Activated CD4-positive, alpha-beta memory T cell treated with anti-CD3 and anti-CD28 coated beads, Interleukin-2, amount 10 ng/mL, durations not matched to agents 7 days and 5 days (primary cell): ENCODE measurements around the gene BAX. TPM values are rescaled to one million over a fixed set of nuclear protein-coding genes. Genes with fewer than 3 reads are reported as not detected.

ENCODE experiments used
- CTCF ChIA-PET: fragments of 350-600 bp; sonication (Branson Sonifier 250); formaldehyde crosslinking; loops from one replicate; lab custom pipeline; 2021; ENCODE audit warnings: antibody characterized with exemption, inconsistent platforms; lab: Charles Lee
- POLR2A ChIA-PET: fragments of 350-600 bp; sonication (Branson Sonifier 250); formaldehyde crosslinking; loops from one replicate; lab custom pipeline; 2021; ENCODE audit warnings: antibody characterized with exemption; lab: Charles Lee
- DNase-seq: peaks from one replicate; pipeline ENCODE4 v3.0.0-alpha.2; 2020
- H3K27ac Mint-ChIP-seq: one replicate; pipeline ENCODE4 v1.8.0; 2021; ENCODE audit warnings: mild to moderate bottlenecking, mixed read lengths
- H3K27me3 Mint-ChIP-seq: one replicate; pipeline ENCODE4 v1.8.0; 2021; ENCODE audit warnings: mixed read lengths
- H3K36me3 Mint-ChIP-seq: one replicate; pipeline ENCODE4 v1.8.0; 2021; ENCODE audit warnings: low read depth, mixed read lengths
- H3K4me1 Mint-ChIP-seq: one replicate; pipeline ENCODE4 v1.8.0; 2021; ENCODE audit warnings: mixed read lengths
- H3K4me3 Mint-ChIP-seq: one replicate; pipeline ENCODE4 v1.8.0; 2021; ENCODE audit warnings: mild to moderate bottlenecking, mixed read lengths
- H3K9me3 Mint-ChIP-seq: one replicate; pipeline ENCODE4 v1.8.0; 2021; ENCODE audit warnings: mixed read lengths
- total RNA-seq, 2 experiments: library from RNA; stranded (reverse); gene quantifications; one replicate each; pipeline ENCODE4 v1.2.3, GENCODE V29; 2021

The BAX gene
- total RNA-seq, 2 experiments from 2014 or later: 255 to 258 TPM

DNA sequence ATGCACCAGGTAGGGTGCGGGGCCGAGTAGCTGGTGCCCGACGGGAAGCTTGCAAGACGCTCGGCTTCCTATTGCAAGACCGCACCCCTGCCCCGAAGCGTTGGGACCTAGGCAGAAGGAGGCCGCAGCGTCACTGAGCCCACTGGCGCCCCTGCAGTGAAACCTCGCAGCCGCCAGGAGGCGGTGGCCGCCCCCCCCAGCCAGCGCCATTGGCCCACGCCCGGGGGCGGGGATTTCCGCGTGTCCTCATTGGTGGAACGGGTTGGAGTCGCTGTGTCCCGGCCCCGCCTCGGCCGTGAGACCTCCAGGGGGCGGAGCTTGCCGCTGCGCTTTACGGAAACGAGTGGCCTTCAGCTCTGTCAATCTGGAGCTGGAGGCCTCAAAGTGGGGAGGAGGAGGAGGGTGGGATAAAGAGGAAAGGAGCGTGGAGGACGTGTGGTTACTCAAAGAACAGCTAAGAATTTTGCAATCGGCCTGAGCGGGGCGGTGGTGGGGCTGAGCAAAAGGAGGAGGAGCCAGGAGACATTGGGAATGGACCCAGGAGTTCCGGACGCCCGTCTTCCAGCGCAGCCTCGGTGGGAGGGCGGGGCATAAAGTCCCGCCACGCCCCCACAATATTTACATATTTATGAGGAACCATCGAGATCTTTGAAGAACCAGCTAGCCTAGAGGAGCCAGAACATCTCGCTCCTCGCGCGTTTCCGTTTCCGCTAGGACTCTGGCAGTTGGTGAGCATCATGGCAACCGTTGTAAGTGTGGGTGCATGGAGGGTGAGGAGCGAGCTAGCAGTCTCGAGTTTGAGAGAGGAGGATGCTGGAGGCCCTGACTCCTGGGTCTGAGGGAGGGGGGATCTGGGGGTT lies 38.7 kb downstream of the BAX start, which contains the start of the genes GYS1 and RUVBL2:
TSS of gene GYS1 (minus strand) at position 135 of the 860 bp plus-strand sequence. CDS start 197 bp downstream, outside the sequence.
TSS of gene RUVBL2 (plus strand) at position 713 of the 860 bp plus-strand sequence. CDS start at position 738, 25 bp downstream.
- ChIA-PET CTCF (interaction anchor here (0.6 to 3.4 kb wide), 83 partner anchors 9 to 685 kb away, joined by 3 to 103 read pairs (median 4); partner anchors contain the start of genes ALDH16A1, BAX, BCAT2 and CA11), POLR2A (interaction anchor here (0.6 to 2.7 kb wide), 28 partner anchors 9 to 650 kb away, joined by 3 to 16 read pairs (median 4); partner anchors contain the start of genes ALDH16A1, BAX, DHDH and FTL)
- peak within 1 kb of the TSS; percentile 98 for H3K4me3 Mint-ChIP-seq
- peak within 1 kb of the TSS; percentile 95 for H3K27ac Mint-ChIP-seq
- peaks cover 51% of the 10 kb centered on the region for H3K4me1 Mint-ChIP-seq
- H3K9me3 Mint-ChIP-seq: no peaks in the 10 kb centered on the region
- no peaks in the 10 kb centered on the region for H3K27me3 Mint-ChIP-seq
- peak; percentile 99 for DNase-seq
- H3K36me3 Mint-ChIP-seq: peaks cover 31% of the 10 kb centered on the region

DNA sequence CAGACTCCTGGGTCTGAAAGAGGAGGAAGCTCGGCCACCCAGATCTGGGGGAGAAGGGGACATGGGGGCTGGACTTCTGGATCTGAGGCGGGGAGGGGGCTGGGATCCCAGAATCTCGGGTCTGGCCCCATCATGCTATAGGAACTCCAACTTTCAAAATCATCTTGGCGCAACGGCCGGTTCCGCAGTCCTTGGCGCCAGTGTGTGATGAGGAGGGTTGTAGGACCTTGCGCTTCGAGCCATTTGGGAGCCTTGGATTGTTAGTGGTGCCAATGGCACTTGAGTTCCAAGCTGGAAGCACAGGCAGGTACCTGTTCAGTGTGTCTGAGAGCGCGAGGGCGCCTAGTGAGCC lies 39.3 kb downstream of the BAX start:
- Mint-ChIP-seq H3K4me1 (peaks cover 51% of the 10 kb centered on the region), H3K4me3 (peak overlapping the region; percentile 98), H3K36me3 (peaks cover 27% of the 10 kb centered on the region), H3K9me3 (no peaks in the 10 kb centered on the region), H3K27ac (peak overlapping the region; percentile 95), H3K27me3 (no peaks in the 10 kb centered on the region)
- ChIA-PET POLR2A (interaction anchor here (0.6 to 2.7 kb wide), 23 partner anchors 10 to 650 kb away, joined by 3 to 16 read pairs (median 4); partner anchors contain the start of genes ALDH16A1, BAX, FTL and NUCB1), CTCF (interaction anchor here (0.6 to 3.4 kb wide), 49 partner anchors 8 to 646 kb away, joined by 3 to 103 read pairs (median 5); partner anchors contain the start of genes ALDH16A1, BAX, BCAT2 and FTL)
- no peak for DNase-seq

DNA sequence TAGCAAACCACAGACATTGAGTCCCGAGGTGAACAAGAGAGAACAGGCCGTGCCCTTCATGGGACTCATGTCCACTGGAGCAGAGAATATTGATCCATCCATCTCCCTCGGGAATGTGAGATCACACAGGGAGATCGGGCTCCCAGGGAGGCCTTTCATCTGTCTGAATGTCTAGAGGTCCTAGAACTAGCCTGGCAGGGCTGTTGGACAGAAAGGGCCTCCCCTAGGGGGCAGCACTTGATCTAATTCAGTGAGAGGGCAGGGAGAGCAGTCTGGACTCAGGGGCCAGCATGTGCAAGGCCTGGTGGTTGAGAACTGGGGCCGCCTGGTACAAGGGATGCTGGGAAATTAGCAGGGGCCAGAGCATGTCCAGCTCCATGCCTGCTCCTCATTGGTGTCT lies 43.3 kb downstream of the BAX start:
- POLR2A ChIA-PET: no interaction called here

DNA sequence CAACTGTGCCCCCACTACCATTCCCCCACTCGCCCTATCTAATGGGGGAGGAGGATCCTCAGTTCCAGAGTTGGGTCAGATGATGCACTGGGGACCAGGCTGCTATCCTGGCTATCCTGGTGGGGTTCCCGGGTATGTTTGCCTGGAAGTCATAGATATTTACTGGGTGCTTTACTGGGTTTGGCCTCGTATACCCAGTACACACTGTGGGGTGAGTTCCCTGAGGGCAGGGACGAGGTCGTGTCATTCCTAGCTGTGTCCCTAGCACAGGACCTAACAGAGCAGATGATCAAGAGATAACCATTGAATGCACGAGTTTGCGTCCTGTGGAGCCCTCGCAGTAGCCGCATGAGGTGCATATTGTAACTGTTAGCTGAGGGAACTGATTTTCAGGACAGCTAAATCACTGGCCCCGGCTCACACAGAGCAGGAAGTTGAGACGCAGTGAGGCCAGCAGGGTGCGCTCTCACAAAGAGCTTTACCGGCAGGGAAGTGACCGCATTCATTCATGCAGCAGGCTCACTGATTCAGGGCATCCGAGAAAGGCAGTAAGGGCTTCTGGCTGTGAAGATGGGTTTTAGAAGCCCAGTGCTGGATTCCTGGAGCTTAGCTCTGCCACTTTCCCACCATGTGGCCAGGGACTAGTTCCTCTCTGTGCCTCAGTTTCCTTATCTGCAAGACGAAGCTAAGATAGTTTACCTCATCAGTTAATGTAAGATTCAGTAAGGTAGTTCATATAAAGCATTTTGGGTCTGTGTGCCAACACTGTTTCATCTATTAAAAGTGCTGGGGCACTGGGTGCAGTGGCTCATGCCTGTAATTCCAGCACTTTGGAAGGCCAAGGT lies 45.0 kb downstream of the BAX start:
- Mint-ChIP-seq H3K4me3 (no peak overlapping the region), H3K27me3 (no peaks in the 10 kb centered on the region), H3K9me3 (no peaks in the 10 kb centered on the region), H3K27ac (peak overlapping the region; percentile 19), H3K36me3 (peaks cover 27% of the 10 kb centered on the region), H3K4me1 (peaks cover 29% of the 10 kb centered on the region)
- ChIA-PET POLR2A (interaction anchor here (0.8 kb wide), 1 partner anchor 98 kb away, joined by 3 read pairs; no protein-coding TSS in a partner anchor), CTCF (interaction anchor here (0.5 to 6.7 kb wide), 26 partner anchors 10 to 676 kb away, joined by 3 to 52 read pairs (median 4); partner anchors contain the start of genes BAX, CGB2 and LHB)
- peak; percentile 80 for DNase-seq

More for the DNA sequence above, 43.3 kb downstream of the BAX start:
- no peaks in the 10 kb centered on the region for H3K27me3 Mint-ChIP-seq
- peaks cover 22% of the 10 kb centered on the region for H3K36me3 Mint-ChIP-seq
- DNase-seq: peak; percentile 71
- H3K9me3 Mint-ChIP-seq: no peaks in the 10 kb centered on the region
- CTCF ChIA-PET: interaction anchor here (0.6 to 6.7 kb wide), 12 partner anchors 11 to 409 kb away, joined by 3 to 52 read pairs (median 4); partner anchors contain the start of gene LHB
- H3K4me1 Mint-ChIP-seq: peaks cover 37% of the 10 kb centered on the region
- peak overlapping the region; percentile 4 for H3K27ac Mint-ChIP-seq
- H3K4me3 Mint-ChIP-seq: no peak overlapping the region

DNA sequence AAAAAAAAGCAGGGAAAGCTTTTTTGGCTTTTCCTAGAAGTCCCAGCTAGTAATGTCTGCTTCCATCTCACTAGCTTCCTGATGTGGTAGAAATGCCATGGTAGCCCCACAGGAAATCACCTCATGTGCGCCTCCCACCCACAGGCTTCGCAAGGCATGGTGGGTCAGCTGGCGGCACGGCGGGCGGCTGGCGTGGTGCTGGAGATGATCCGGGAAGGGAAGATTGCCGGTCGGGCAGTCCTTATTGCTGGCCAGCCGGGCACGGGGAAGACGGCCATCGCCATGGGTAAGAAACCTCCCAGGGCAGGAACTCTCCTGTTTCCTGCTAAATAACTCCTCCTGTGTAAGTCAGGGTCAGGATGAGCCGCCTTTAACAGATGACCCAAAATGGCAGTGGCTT lies 49.5 kb downstream of the BAX start:
- ChIA-PET CTCF (interaction anchor here (0.5 to 1.2 kb wide), 2 partner anchors 11 to 789 kb away, joined by 3 to 6 read pairs; partner anchors contain the start of genes GYS1 and RUVBL2), POLR2A (interaction anchor here (1.3 kb wide), 1 partner anchor 11 kb away, joined by 6 read pairs; the partner anchor contains the start of genes GYS1 and RUVBL2)
- no peaks in the 10 kb centered on the region for H3K27me3 Mint-ChIP-seq
- no peak overlapping the region for H3K27ac Mint-ChIP-seq
- peaks cover 30% of the 10 kb centered on the region for H3K36me3 Mint-ChIP-seq
- peaks cover 7% of the 10 kb centered on the region for H3K4me1 Mint-ChIP-seq
- no peak for DNase-seq
- no peaks in the 10 kb centered on the region for H3K9me3 Mint-ChIP-seq
- no peak overlapping the region for H3K4me3 Mint-ChIP-seq

DNA sequence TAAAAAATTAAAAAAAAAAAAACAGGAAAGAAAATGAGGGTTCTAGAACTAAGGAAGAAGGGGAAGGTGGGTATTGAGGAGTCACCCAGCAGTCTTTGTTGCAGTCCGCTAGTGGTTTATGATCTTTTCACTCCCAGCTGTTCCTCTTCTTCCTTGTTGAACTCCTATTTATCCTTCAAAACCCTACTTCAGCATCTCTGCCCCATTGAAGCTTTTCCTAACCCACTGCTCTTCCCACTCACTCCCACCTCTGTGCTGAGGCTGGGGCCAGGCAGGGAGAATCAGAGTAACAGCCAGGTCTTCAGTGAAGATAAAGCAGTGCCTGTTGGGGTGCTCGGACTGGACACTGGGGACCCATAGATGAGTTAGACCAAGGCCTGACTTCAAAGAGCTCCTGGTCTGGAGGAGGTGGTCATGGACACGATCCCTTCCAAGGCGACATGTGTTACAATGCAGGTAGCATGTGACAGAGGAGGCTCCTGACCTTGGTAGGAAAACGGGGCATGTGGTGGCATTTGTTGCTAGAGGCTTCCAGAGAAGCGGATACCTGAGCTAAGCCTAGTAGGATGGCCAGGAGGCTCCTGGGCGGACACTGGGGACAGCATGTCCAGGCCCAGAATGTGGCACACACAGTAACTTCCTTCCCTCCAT lies 50.4 kb downstream of the BAX start:
- no peak overlapping the region for H3K27ac Mint-ChIP-seq
- H3K36me3 Mint-ChIP-seq: peaks cover 27% of the 10 kb centered on the region
- ChIA-PET CTCF (interaction anchor here (0.6 to 1.2 kb wide), 2 partner anchors 12 to 294 kb away, joined by 3 to 5 read pairs; partner anchors contain the start of genes GYS1 and RUVBL2), POLR2A (no interaction called here)
- DNase-seq: no peak
- H3K9me3 Mint-ChIP-seq: no peaks in the 10 kb centered on the region
- no peaks in the 10 kb centered on the region for H3K4me1 Mint-ChIP-seq
- no peak overlapping the region for H3K4me3 Mint-ChIP-seq
- H3K27me3 Mint-ChIP-seq: no peaks in the 10 kb centered on the region

DNA sequence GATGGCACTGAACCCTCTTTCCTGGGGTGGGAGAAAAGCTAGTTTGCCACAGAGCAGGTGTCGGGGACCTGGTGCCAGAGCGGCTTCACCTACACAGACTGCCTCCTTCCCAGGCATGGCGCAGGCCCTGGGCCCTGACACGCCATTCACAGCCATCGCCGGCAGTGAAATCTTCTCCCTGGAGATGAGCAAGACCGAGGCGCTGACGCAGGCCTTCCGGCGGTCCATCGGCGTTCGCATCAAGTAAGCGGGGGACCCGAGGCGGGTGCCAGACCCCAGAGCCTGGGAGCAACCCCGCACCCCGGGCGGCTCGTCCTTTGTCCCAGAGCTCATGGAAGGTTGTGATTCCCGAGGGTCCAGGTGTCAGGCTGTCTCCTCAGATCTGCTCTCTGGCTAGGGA lies 52.2 kb downstream of the BAX start:
- CTCF ChIA-PET: no interaction called here
- Mint-ChIP-seq H3K9me3 (no peaks in the 10 kb centered on the region), H3K4me1 (no peaks in the 10 kb centered on the region), H3K27ac (no peak overlapping the region), H3K4me3 (no peak overlapping the region), H3K27me3 (no peaks in the 10 kb centered on the region), H3K36me3 (peaks cover 37% of the 10 kb centered on the region)
- POLR2A ChIA-PET: interaction anchor here (1.0 kb wide), 1 partner anchor 14 kb away, joined by 3 read pairs; the partner anchor contains the start of genes GYS1 and RUVBL2
- no peak for DNase-seq

DNA sequence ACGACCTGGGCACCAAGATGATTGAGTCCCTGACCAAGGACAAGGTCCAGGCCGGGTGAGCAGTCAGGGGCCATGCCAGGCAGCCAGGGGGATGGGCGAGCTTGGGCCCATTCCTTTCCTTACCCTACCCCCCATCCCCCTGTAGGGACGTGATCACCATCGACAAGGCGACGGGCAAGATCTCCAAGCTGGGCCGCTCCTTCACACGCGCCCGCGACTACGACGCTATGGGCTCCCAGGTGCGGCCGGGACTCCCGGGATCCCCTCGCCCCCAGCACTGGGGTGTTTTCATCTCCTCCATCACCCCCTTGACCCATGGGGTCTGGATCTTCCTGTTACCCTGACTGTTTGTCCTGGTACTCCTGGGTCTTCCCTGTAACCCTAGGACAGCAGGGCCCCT lies 55.2 kb downstream of the BAX start:
- no peaks in the 10 kb centered on the region for H3K9me3 Mint-ChIP-seq
- no peaks in the 10 kb centered on the region for H3K4me1 Mint-ChIP-seq
- no peak for DNase-seq
- peaks cover 36% of the 10 kb centered on the region for H3K36me3 Mint-ChIP-seq
- ChIA-PET POLR2A (no interaction called here), CTCF (interaction anchor here (0.8 to 3.4 kb wide), 4 partner anchors 10 to 88 kb away, joined by 3 to 16 read pairs (median 16); partner anchors contain the start of genes GYS1 and RUVBL2)
- H3K27ac Mint-ChIP-seq: no peak overlapping the region
- no peaks in the 10 kb centered on the region for H3K27me3 Mint-ChIP-seq
- no peak overlapping the region for H3K4me3 Mint-ChIP-seq

DNA sequence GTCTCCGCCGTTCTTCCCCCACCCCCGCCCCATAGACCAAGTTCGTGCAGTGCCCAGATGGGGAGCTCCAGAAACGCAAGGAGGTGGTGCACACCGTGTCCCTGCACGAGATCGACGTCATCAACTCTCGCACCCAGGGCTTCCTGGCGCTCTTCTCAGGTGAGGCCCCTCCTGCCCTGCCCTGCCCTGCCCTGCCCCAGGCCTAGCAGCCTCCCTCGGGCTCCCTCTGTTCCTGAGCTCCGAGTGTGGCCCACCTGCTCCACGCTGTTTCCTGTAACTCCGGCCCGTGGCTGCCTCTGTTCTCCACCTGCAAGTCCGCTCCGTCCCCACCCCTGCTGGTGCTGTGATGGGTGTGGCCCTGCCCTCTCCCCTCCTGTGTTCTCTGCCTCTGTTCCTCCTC lies 55.8 kb downstream of the BAX start:
- H3K4me1 Mint-ChIP-seq: no peaks in the 10 kb centered on the region
- no peaks in the 10 kb centered on the region for H3K27me3 Mint-ChIP-seq
- POLR2A ChIA-PET: no interaction called here
- no peaks in the 10 kb centered on the region for H3K9me3 Mint-ChIP-seq
- DNase-seq: no peak
- CTCF ChIA-PET: interaction anchor here (0.8 to 3.4 kb wide), 3 partner anchors 11 to 87 kb away, joined by 3 to 16 read pairs (median 15); partner anchors contain the start of genes GYS1 and RUVBL2
- no peak overlapping the region for H3K27ac Mint-ChIP-seq
- H3K4me3 Mint-ChIP-seq: no peak overlapping the region
- H3K36me3 Mint-ChIP-seq: peaks cover 30% of the 10 kb centered on the region

DNA sequence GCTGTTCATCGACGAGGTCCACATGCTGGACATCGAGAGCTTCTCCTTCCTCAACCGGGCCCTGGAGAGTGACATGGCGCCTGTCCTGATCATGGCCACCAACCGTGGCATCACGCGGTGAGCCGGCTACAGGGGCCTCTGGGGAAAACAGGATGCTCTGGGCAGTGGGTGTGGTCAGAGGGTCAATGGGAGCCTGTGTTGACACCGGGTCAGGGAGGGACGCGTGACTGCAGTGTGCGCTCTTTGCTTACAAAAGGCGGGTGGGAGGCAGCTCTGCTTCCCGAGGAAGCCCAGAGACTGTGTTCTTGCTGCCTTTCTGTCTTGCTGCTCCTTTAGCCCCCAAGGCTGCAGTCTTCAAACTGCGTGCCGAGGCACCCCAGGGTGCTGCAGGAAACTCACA lies 56.5 kb downstream of the BAX start:
- ChIA-PET CTCF (interaction anchor here (3.4 kb wide), 1 partner anchor 11 kb away, joined by 16 read pairs; no protein-coding TSS in a partner anchor), POLR2A (interaction anchor here (1.3 kb wide), 1 partner anchor 17 kb away, joined by 3 read pairs; the partner anchor contains the start of gene RUVBL2)
- H3K4me3 Mint-ChIP-seq: no peak overlapping the region
- no peaks in the 10 kb centered on the region for H3K4me1 Mint-ChIP-seq
- H3K27ac Mint-ChIP-seq: no peak overlapping the region
- H3K27me3 Mint-ChIP-seq: no peaks in the 10 kb centered on the region
- H3K36me3 Mint-ChIP-seq: peaks cover 32% of the 10 kb centered on the region
- DNase-seq: no peak
- H3K9me3 Mint-ChIP-seq: no peaks in the 10 kb centered on the region
